ENCODE measurements around the gene TMEM108.

TMEM108 gene

GRCh38 chr3:133055339-133055738 is 17.1 kb downstream of the TMEM108 start:
- TF ChIP-seq REST (IDR thresholded peaks at IDR 0.05; ENCODE audit: insufficient read depth in 1 of 2, low read depth in 2 of 2, low read length in 2 of 2) = no peak
- no peak for TF ChIP-seq POLR2AphosphoS5 (IDR thresholded peaks at IDR 0.05; ENCODE audit: low read depth, low read length)
- TF ChIP-seq TAF1 (IDR thresholded peaks at IDR 0.05; ENCODE audit: borderline replicate concordance, insufficient read depth, low read length) = no peak
- TF ChIP-seq FOXP2 (optimal IDR thresholded peaks at IDR 0.05; ENCODE audit: borderline replicate concordance, extremely low read depth, extremely low read length, insufficient read depth) = no peak
- TF ChIP-seq SIN3A (IDR thresholded peaks at IDR 0.05; ENCODE audit: borderline replicate concordance, insufficient read depth, low read length) = no peak

- TF ChIP-seq FOXP2 (optimal IDR thresholded peaks at IDR 0.05; ENCODE audit: borderline replicate concordance, extremely low read depth, extremely low read length, insufficient read depth) (no peak), REST (IDR thresholded peaks at IDR 0.05; ENCODE audit: insufficient read depth in 1 of 2, low read depth in 2 of 2, low read length in 2 of 2) (no peak), POLR2AphosphoS5 (IDR thresholded peaks at IDR 0.05; ENCODE audit: low read depth, low read length) (no peak), SIN3A (IDR thresholded peaks at IDR 0.05; ENCODE audit: borderline replicate concordance, insufficient read depth, low read length) (no peak), TAF1 (IDR thresholded peaks at IDR 0.05; ENCODE audit: borderline replicate concordance, insufficient read depth, low read length) (no peak)
Measured at GRCh38 chr3:133058243-133058642, 20.1 kb downstream of the TMEM108 start.

GRCh38 chr3:133058831-133059230 is 20.6 kb downstream of the TMEM108 start:
- TF ChIP-seq TAF1 (IDR thresholded peaks at IDR 0.05; ENCODE audit: borderline replicate concordance, insufficient read depth, low read length) (no peak), SIN3A (IDR thresholded peaks at IDR 0.05; ENCODE audit: borderline replicate concordance, insufficient read depth, low read length) (no peak), REST (IDR thresholded peaks at IDR 0.05; ENCODE audit: insufficient read depth in 1 of 2, low read depth in 2 of 2, low read length in 2 of 2) (no peak), POLR2AphosphoS5 (IDR thresholded peaks at IDR 0.05; ENCODE audit: low read depth, low read length) (no peak), FOXP2 (optimal IDR thresholded peaks at IDR 0.05; ENCODE audit: borderline replicate concordance, extremely low read depth, extremely low read length, insufficient read depth) (no peak)

GRCh38 chr3:133065193-133065961 is 27.2 kb downstream of the TMEM108 start:
- TF ChIP-seq REST (IDR thresholded peaks at IDR 0.05; ENCODE audit: insufficient read depth in 1 of 2, low read depth in 2 of 2, low read length in 2 of 2) = no peak
- no peak for TF ChIP-seq TAF1 (IDR thresholded peaks at IDR 0.05; ENCODE audit: borderline replicate concordance, insufficient read depth, low read length)
- TF ChIP-seq SIN3A (IDR thresholded peaks at IDR 0.05; ENCODE audit: borderline replicate concordance, insufficient read depth, low read length) = no peak
- no peak for TF ChIP-seq FOXP2 (optimal IDR thresholded peaks at IDR 0.05; ENCODE audit: borderline replicate concordance, extremely low read depth, extremely low read length, insufficient read depth)
- no peak for TF ChIP-seq POLR2AphosphoS5 (IDR thresholded peaks at IDR 0.05; ENCODE audit: low read depth, low read length)
